HCEC 1CT (cell line): ENCODE results near the gene ZNF25.
"Not testable (repeated sequence)": the region's sequence is repeated elsewhere in the genome, so short reads cannot be mapped to it uniquely, and the experiment has no call there.

Source experiments
- DNase-seq: peaks from one replicate; pipeline ENCODE4 v3.0.0-alpha.2; 2017

ZNF25 gene

GRCh38 chr10:37937864-37938263 is 38.6 kb downstream of the ZNF25 start:
- no peak for DNase-seq

- DNase-seq: no peak
These were observed 41.7 kb downstream of the ZNF25 start for GRCh38 chr10:37934791-37935190.

DNA sequence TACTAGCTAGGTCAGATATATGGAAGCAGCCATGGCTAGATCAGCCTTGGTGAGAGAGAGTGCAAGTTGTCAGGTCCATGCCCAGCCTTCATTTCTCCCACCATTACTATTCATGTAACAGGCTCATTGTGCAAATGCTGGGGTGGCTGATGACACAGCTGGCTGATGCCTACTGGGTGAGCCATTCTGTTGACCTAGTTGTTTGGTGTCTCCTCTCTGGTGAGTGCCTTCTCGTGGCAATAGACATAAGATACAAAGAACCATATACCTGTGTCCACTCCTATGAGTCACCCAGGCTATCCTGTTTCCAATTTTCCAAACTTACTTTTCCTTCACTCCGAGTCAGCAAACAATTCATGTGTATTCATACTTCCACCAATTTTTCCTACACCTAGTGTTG is 46.0 kb downstream of the ZNF25 start:
- DNase-seq: no peak

DNA sequence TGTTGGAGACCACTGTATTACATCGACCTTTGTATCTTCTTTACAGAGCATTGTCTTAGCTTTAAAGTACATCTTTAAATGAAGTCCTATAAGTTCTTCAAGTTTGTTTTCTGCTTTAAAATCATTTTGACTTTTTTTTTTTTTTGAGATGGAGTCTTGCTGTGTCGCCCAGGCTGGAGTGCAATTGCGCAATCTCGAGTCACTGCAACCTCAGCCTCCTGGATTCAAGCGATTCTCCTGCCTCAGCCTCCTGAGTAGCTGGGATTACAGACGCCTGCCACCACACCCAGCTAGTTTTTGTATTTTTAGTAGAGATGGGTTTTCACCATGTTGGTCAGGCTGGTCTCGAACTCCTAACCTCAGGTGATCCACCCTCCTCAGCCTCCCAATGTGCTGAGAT is 68.3 kb downstream of the ZNF25 start:
- not testable (repeated sequence) for DNase-seq

- DNase-seq: no peak
These were observed 70.1 kb downstream of the ZNF25 start for GRCh38 chr10:37906382-37906781.
